CD14-positive monocyte (primary cell): ENCODE results near the gene ARMC7. TPM values are rescaled to one million over a fixed set of nuclear protein-coding genes. Genes with fewer than 3 reads are reported as not detected.

Experiments used
- DNase-seq, 3 donors: peaks; one replicate each; pipeline ENCODE4 v3.0.0-alpha.2; 2011 to 2022
- H2AFZ ChIP-seq: 2 replicates; pipeline ENCODE4 v1.6.0; 2012; ENCODE audit warnings: mild to moderate bottlenecking, low read depth, low read length, inconsistent platforms; ENCODE audit not compliant: insufficient read depth, poor library complexity, severe bottlenecking
- H3K27ac ChIP-seq, 2 donors: 1 replicate in 1 of 2; 2 replicates in 1 of 2; pipeline ENCODE4 v1.5.1; 2012 to 2013; ENCODE audit warnings: low read length in 2 of 2, control low read depth in 1 of 2, inconsistent platforms in 1 of 2, low read depth in 1 of 2, mild to moderate bottlenecking in 1 of 2
- H3K27me3 ChIP-seq, 2 donors: one replicate each; pipeline versions ENCODE4 v1.6.0 to v1.6.1; 2011 to 2013; ENCODE audit warnings: low read length in 2 of 2; ENCODE audit not compliant: control insufficient read depth in 2 of 2, insufficient read depth in 2 of 2
- H3K36me3 ChIP-seq, 2 donors: replicated peaks in 1 of 2; 1 replicate in 1 of 2; 2 replicates in 1 of 2; pipeline versions ENCODE4 v1.5.1 to v1.6.1; 2012 to 2013; ENCODE audit warnings: low read length in 2 of 2, control low read depth in 1 of 2, inconsistent platforms in 1 of 2, mild to moderate bottlenecking in 1 of 2; ENCODE audit not compliant: insufficient read depth in 2 of 2, control insufficient read depth in 1 of 2
- H3K4me1 ChIP-seq, 2 donors: 1 replicate in 1 of 2; 2 replicates in 1 of 2; pipeline versions ENCODE4 v1.5.1 to v1.6.1; 2012 to 2013; ENCODE audit warnings: low read length in 2 of 2, control low read depth in 1 of 2, inconsistent platforms in 1 of 2, mild to moderate bottlenecking in 1 of 2, moderate library complexity in 1 of 2; ENCODE audit not compliant: insufficient read depth in 2 of 2, control insufficient read depth in 1 of 2
- H3K4me2 ChIP-seq: replicated peaks from 2 replicates; pipeline ENCODE3; 2012; ENCODE audit warnings: low read length, moderate library complexity, mild to moderate bottlenecking; ENCODE audit not compliant: poor library complexity, severe bottlenecking; ENCODE audit errors: extremely low read depth
- H3K4me3 ChIP-seq, 3 experiments: fragments of 200-600 bp in 1 of 3; sonication (generic) in 1 of 3; replicated peaks in 1 of 3; 1 replicate in 2 of 3; 2 replicates in 1 of 3; pipeline ENCODE4 v1.5.1; 2011 to 2013; ENCODE audit warnings: low read length in 3 of 3, mild to moderate bottlenecking in 3 of 3, control low read depth in 2 of 3, low read depth in 2 of 3, inconsistent platforms in 1 of 3, moderate library complexity in 1 of 3
- H3K79me2 ChIP-seq: 2 replicates; pipeline ENCODE4 v1.6.0; 2012; ENCODE audit warnings: mild to moderate bottlenecking, control low read depth, inconsistent platforms, low read length, moderate library complexity; ENCODE audit not compliant: insufficient read depth
- H3K9ac ChIP-seq: 2 replicates; pipeline ENCODE4 v1.6.0; 2017; ENCODE audit warnings: low read length, mild to moderate bottlenecking; ENCODE audit not compliant: insufficient read depth, poor library complexity, severe bottlenecking
- H3K9me3 ChIP-seq, 2 donors: replicated peaks in 1 of 2; 1 replicate in 1 of 2; 2 replicates in 1 of 2; pipeline versions ENCODE4 v1.5.1 to v1.6.1; 2012 to 2013; ENCODE audit warnings: low read length in 2 of 2, control low read depth in 1 of 2; ENCODE audit not compliant: control insufficient read depth in 1 of 2, insufficient read depth in 1 of 2
- H4K20me1 ChIP-seq: 2 replicates; pipeline ENCODE4 v1.6.0; 2012; ENCODE audit warnings: mild to moderate bottlenecking, low read length, control low read depth, moderate library complexity; ENCODE audit not compliant: insufficient read depth
- H3K27ac Mint-ChIP-seq, 7 donors: one replicate each; pipeline ENCODE4 v1.8.0; 2020; ENCODE audit warnings: mild to moderate bottlenecking in 7 of 7, mixed read lengths in 7 of 7, moderate library complexity in 6 of 7, inconsistent platforms in 2 of 7
- H3K27me3 Mint-ChIP-seq, 3 donors: one replicate each; pipeline ENCODE4 v1.8.0; 2021 to 2022; ENCODE audit warnings: low read depth in 3 of 3, mild to moderate bottlenecking in 3 of 3, mixed read lengths in 3 of 3, moderate library complexity in 3 of 3, inconsistent platforms in 1 of 3
- H3K36me3 Mint-ChIP-seq, 2 donors: one replicate each; pipeline ENCODE4 v1.8.0; 2020; ENCODE audit warnings: mixed read lengths in 2 of 2, inconsistent platforms in 1 of 2, mild to moderate bottlenecking in 1 of 2
- H3K4me1 Mint-ChIP-seq: one replicate; pipeline ENCODE4 v1.8.0; 2020; ENCODE audit warnings: mild to moderate bottlenecking, mixed read lengths
- H3K4me3 Mint-ChIP-seq, 2 donors: one replicate each; pipeline ENCODE4 v1.8.0; 2020; ENCODE audit warnings: mild to moderate bottlenecking in 2 of 2, mixed read lengths in 2 of 2, moderate library complexity in 1 of 2
- H3K9me3 Mint-ChIP-seq, 7 donors: one replicate each; pipeline ENCODE4 v1.8.0; 2020 to 2022; ENCODE audit warnings: mixed read lengths in 7 of 7, mild to moderate bottlenecking in 6 of 7, moderate library complexity in 6 of 7, inconsistent platforms in 2 of 7
- CTCF ChIP-seq: fragments of 200-600 bp; IDR thresholded peaks from one replicate; pipeline ENCODE4 v1.8.0; 2022; ENCODE audit warnings: antibody characterized with exemption, mild to moderate bottlenecking
- WGBS: methylation state at CpG from one replicate; pipeline ENCODE4 v1.1.5; 2013; ENCODE audit warnings: missing lambda C conversion rate; ENCODE audit not compliant: insufficient coverage; 5-methylcytosine and 5-hydroxymethylcytosine counted together
- intact Hi-C, 2 donors: fragments of 100-400 bp; cut with micrococcal nuclease; formaldehyde crosslinking; loops; one replicate each; pipeline versions ENCODE4 v1.15.0 to v1.15.1; 2023
- polyA plus RNA-seq, 3 donors: library from polyadenylated mRNA; depleted of rRNA in 1 of 3; unstranded in 2 of 3; stranded (reverse) in 1 of 3; fragments of 300-500 nt in 2 of 3; fragments of >200 nt in 1 of 3; fragmentation: Illumina TruSeq in 2 of 3; gene quantifications; 1 replicate in 2 of 3; 2 replicates in 1 of 3; pipeline ENCODE4 v1.2.3, GENCODE V29; 2012 to 2021

Gene ARMC7
- polyA plus RNA-seq, 3 donors = 1.3 to 11.8 (median 2.1) TPM

DNA sequence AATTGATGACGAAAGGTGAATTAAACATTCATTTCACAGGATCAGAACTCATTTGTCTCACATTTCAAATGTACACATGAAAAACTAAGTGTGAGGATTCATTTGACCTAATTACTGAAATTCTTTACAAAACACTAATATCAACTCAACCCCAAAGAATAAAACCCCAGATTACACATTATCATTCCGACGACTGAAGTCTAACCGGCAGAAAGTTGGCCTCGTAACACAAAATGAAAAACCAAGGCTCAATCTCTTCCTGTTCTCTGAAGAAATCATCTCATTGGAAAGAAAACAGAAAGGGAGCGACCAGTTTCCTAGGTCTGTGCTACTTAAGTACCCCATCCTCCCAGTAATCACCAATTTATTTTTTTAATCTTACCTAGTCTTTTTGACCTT lies 42.8 kb downstream of the ARMC7 start:
- Histone ChIP-seq H3K9me3 (no peaks in the 10 kb centered on the region), H3K9ac (no peak overlapping the region), H3K4me1 (peaks cover 29 to 39% of the 10 kb centered on the region in 2 donors), H3K4me2 (peak overlapping the region; percentile 100), H3K27me3 (no peaks in the 10 kb centered on the region), H4K20me1 (peaks cover 19% of the 10 kb centered on the region), H2AFZ (peak overlapping the region; percentile 83), H3K79me2 (peaks cover 64% of the 10 kb centered on the region), H3K27ac (no peak overlapping the region), H3K36me3 (no peaks in the 10 kb centered on the region), H3K4me3 (peak overlapping the region in 1 of 3 experiments; percentile 97)
- Mint-ChIP-seq H3K27me3 (peaks cover 0 to 2% (median 0%) of the 10 kb centered on the region in 3 donors), H3K36me3 (peaks cover 5 to 12% of the 10 kb centered on the region in 2 donors), H3K9me3 (peaks cover 0 to 3% (median 0%) of the 10 kb centered on the region in 7 donors), H3K4me1 (peaks cover 38% of the 10 kb centered on the region), H3K4me3 (peak overlapping the region; percentile 94 to 95), H3K27ac (peak overlapping the region in 2 of 7 donors; percentile 63 to 76)
- intact Hi-C loops = loop anchor here in 1 of 2 donors (5.0 kb wide), 1 partner anchor 40 kb away; no protein-coding TSS in a partner anchor
- 96% methylated on average over 5 of the region's 6 CpGs for WGBS
- no peak for TF ChIP-seq CTCF
- DNase-seq = no peak

DNA sequence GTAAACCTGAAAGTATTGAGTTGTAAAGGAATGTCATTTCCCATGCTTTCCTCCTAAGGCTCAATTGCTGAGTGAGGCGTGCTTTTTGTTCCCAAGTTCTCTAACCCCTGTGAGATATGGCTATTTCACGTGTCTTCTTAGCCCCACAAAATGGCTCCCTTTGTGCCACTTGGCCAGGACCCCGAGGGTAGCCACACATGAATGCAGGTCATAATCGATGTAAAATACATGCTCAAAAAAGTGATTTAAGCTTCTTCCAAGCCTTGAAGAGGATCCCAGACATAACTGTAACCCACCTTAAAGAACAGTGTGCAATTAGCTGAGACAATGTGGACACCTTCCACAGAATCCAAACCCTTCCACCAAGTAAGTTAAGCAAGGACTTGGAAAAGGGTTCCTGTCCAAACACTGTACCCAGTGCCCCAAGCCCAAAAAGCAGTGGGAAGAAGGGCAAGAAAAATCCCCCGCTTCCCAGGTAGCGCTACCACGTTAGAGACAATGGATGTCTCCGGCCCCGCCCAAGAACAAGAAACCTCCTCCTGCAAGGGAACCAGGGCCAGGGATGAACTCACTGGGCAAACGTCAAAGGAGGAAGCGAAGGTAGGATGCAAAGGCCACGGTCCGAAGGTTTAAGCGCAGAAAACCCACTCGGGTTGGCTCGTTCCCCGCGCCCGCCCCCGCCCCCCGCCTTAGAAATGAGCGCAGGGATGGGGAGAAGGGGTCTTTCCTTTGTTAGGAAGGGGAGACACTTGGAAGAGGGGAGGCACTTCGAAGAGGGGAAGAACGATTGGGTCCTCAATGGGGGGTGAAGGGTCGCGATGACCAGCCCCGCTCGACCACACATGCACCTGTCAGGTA lies 43.4 kb downstream of the ARMC7 start:
- H3K9me3 ChIP-seq = no peaks in the 10 kb centered on the region
- intact Hi-C loops = loop anchor here in 1 of 2 donors (5.0 kb wide), 1 partner anchor 41 kb away; no protein-coding TSS in a partner anchor
- Mint-ChIP-seq H3K36me3 (peaks cover 3 to 6% of the 10 kb centered on the region in 2 donors), H3K9me3 (peaks cover 0 to 2% (median 0%) of the 10 kb centered on the region in 7 donors), H3K27me3 (peaks cover 0 to 2% (median 0%) of the 10 kb centered on the region in 3 donors), H3K4me1 (peaks cover 32% of the 10 kb centered on the region), H3K4me3 (peak overlapping the region; percentile 94 to 95), H3K27ac (peak overlapping the region; percentile 60 to 90 (median 77))
- H3K27me3 ChIP-seq = no peaks in the 10 kb centered on the region
- WGBS = 7% methylated on average over 20 of the region's 28 CpGs
- peak overlapping the region in 1 of 2 donors; percentile 72 for H3K27ac ChIP-seq
- DNase-seq = peak; percentile 27 to 50 (median 42)
- H4K20me1 ChIP-seq = peaks cover 19% of the 10 kb centered on the region
- H3K4me3 ChIP-seq = peak overlapping the region; percentile 61 to 97 (median 69)
- H3K4me1 ChIP-seq = peaks cover 23 to 33% of the 10 kb centered on the region in 2 donors
- peak overlapping the region; percentile 100 for H3K4me2 ChIP-seq
- peak overlapping the region; percentile 83 for H2AFZ ChIP-seq
- peaks cover 63% of the 10 kb centered on the region for H3K79me2 ChIP-seq
- TF ChIP-seq CTCF = no peak
- H3K9ac ChIP-seq = peak overlapping the region; percentile 73
- H3K36me3 ChIP-seq = no peaks in the 10 kb centered on the region
